HEK293 (cell line): ENCODE measurements around the gene ENO2.
"Not testable (repeated sequence)": the region's sequence is repeated elsewhere in the genome, so short reads cannot be mapped to it uniquely, and the experiment has no call there.

Source experiments
- CTCF ChIP-seq: fragments of 450-650 bp; formaldehyde crosslinking; IDR thresholded peaks from 2 replicates; pipeline ENCODE4 v1.5.1; 2016; ENCODE audit warnings: missing biosample characterization, missing genetic modification characterization
- PRDM4 ChIP-seq: fragments of 450-650 bp; formaldehyde crosslinking; IDR thresholded peaks from 2 replicates; pipeline ENCODE4 v1.5.1; 2017; ENCODE audit warnings: missing biosample characterization, missing genetic modification characterization
- SALL2 ChIP-seq: fragments of 450-650 bp; formaldehyde crosslinking; IDR thresholded peaks from 2 replicates; pipeline ENCODE4 v1.5.0; 2017; ENCODE audit warnings: missing biosample characterization, mild to moderate bottlenecking, missing genetic modification characterization, borderline replicate concordance
- SP7 ChIP-seq: fragments of 450-650 bp; formaldehyde crosslinking; IDR thresholded peaks from 2 replicates; pipeline ENCODE4 v1.5.1; 2016; ENCODE audit warnings: missing biosample characterization, missing genetic modification characterization
- ZFP37 ChIP-seq: fragments of 450-650 bp; formaldehyde crosslinking; IDR thresholded peaks from 2 replicates; pipeline ENCODE4 v1.5.1; 2016; ENCODE audit warnings: missing biosample characterization, missing genetic modification characterization
- ZNF362 ChIP-seq: fragments of 450-650 bp; formaldehyde crosslinking; IDR thresholded peaks from 2 replicates; pipeline ENCODE4 v1.5.1; 2016; ENCODE audit warnings: missing biosample characterization, missing genetic modification characterization
- ZNF704 ChIP-seq: fragments of 450-650 bp; formaldehyde crosslinking; IDR thresholded peaks from 2 replicates; pipeline ENCODE4 v1.5.1; 2016; ENCODE audit warnings: missing biosample characterization, missing genetic modification characterization
- ZNF777 ChIP-seq: fragments of 450-650 bp; formaldehyde crosslinking; IDR thresholded peaks from 2 replicates; pipeline ENCODE4 v1.5.1; 2017; ENCODE audit warnings: missing biosample characterization, missing genetic modification characterization, borderline replicate concordance

GRCh38 chr12:6889775-6890573 lies 24.4 kb upstream of the ENO2 start:
- not testable (repeated sequence) for TF ChIP-seq ZNF362, ZFP37, CTCF, ZNF704, ZNF777, PRDM4, SALL2, SP7 (tag by site-specific recombination)
